Breast epithelium (tissue), 4 donors: Measurements from ENCODE around the gene NNT. TPM values are rescaled to one million over a fixed set of nuclear protein-coding genes. Genes with fewer than 3 reads are reported as not detected.
"Not testable (repeated sequence)": the region's sequence is repeated elsewhere in the genome, so short reads cannot be mapped to it uniquely, and the experiment has no call there.

ENCODE experiments used
- DNase-seq, 2 donors: peaks; one replicate each; pipeline ENCODE4 v3.0.0-alpha.2; 2019; ENCODE audit warnings: low spot score in 2 of 2
- H3K27ac ChIP-seq, 2 donors: fragments of 200-600 bp; sonication (generic) in 1 of 2; one replicate each; pipeline ENCODE4 v1.5.1; 2016 to 2019; ENCODE audit warnings: mild to moderate bottlenecking in 1 of 2
- H3K27me3 ChIP-seq, 2 donors: fragments of 200-600 bp; sonication (generic) in 1 of 2; one replicate each; pipeline versions ENCODE4 v1.5.1 to v1.6.0; 2017 to 2019; ENCODE audit warnings: control low read depth in 1 of 2, mild to moderate bottlenecking in 1 of 2
- H3K36me3 ChIP-seq: fragments of 200-600 bp; one replicate; pipeline ENCODE4 v1.5.1; 2019
- H3K4me1 ChIP-seq, 2 donors: fragments of 200-600 bp; sonication (generic); one replicate each; pipeline ENCODE4 v1.5.1; 2016 to 2019; ENCODE audit warnings: control low read depth in 1 of 2
- H3K4me3 ChIP-seq, 3 donors: fragments of 200-600 bp; sonication (generic); 1 replicate in 2 of 3; 2 replicates in 1 of 3; pipeline ENCODE4 v1.5.1; 2016 to 2019; ENCODE audit warnings: mild to moderate bottlenecking in 3 of 3, moderate library complexity in 2 of 3
- H3K9me3 ChIP-seq, 2 donors: fragments of 200-600 bp; sonication (generic) in 1 of 2; one replicate each; pipeline ENCODE4 v1.5.1; 2016 to 2019; ENCODE audit warnings: control low read depth in 1 of 2
- CTCF ChIP-seq, 3 donors: fragments of 450-650 bp; IDR thresholded peaks; one replicate each; pipeline ENCODE4 v1.5.1; 2016 to 2017; ENCODE audit warnings: antibody characterized with exemption in 3 of 3, mild to moderate bottlenecking in 3 of 3, moderate library complexity in 3 of 3
- POLR2A ChIP-seq: fragments of 450-650 bp; IDR thresholded peaks from one replicate; pipeline ENCODE4 v1.6.1; 2016; ENCODE audit warnings: antibody characterized with exemption, mild to moderate bottlenecking, moderate library complexity
- POLR2AphosphoS5 ChIP-seq, 3 donors: sonication (generic); formaldehyde crosslinking; IDR thresholded peaks; one replicate each; pipeline ENCODE4 v1.6.1; 2017; ENCODE audit warnings: antibody characterized with exemption in 3 of 3
- intact Hi-C: fragments of 100-400 bp; cut with DNase I; formaldehyde crosslinking; loops from one replicate; pipeline ENCODE4 v1.15.1; 2023; ENCODE audit warnings: low total_unique reads
- total RNA-seq, 3 donors: library from RNA; depleted of rRNA; stranded (reverse); fragments of >200 nt; gene quantifications; one replicate each; pipeline ENCODE4 v1.1.0, GENCODE V29; 2016

Gene NNT
- total RNA-seq, 3 donors from 2014 or later = 30.2 to 137 (median 39.2) TPM

- no peak for TF ChIP-seq POLR2A
- TF ChIP-seq POLR2AphosphoS5 (IDR thresholded peaks at IDR 0.05) = no peak
- no peak for TF ChIP-seq CTCF (IDR thresholded peaks at IDR 0.05)
- H3K36me3 ChIP-seq = no peaks in the 10 kb centered on the region
- DNase-seq = no peak
- no peaks in the 10 kb centered on the region for H3K4me1 ChIP-seq
- H3K27me3 ChIP-seq = no peaks in the 10 kb centered on the region
- H3K4me3 ChIP-seq = no peak overlapping the region
- intact Hi-C loops = no loop called here
- no peaks in the 10 kb centered on the region for H3K9me3 ChIP-seq
- H3K27ac ChIP-seq = no peak overlapping the region
Measured at GRCh38 chr5:43728581-43728980, 125.6 kb downstream of the NNT start.

GRCh38 chr5:43729846-43730478 lies 127.0 kb downstream of the NNT start:
- no peaks in the 10 kb centered on the region for H3K4me1 ChIP-seq
- no peaks in the 10 kb centered on the region for H3K9me3 ChIP-seq
- no peaks in the 10 kb centered on the region for H3K36me3 ChIP-seq
- no peak overlapping the region for H3K4me3 ChIP-seq
- DNase-seq = no peak
- no peaks in the 10 kb centered on the region for H3K27me3 ChIP-seq
- no peak overlapping the region for H3K27ac ChIP-seq
- intact Hi-C loops = no loop called here
- TF ChIP-seq CTCF (IDR thresholded peaks at IDR 0.05) (peak; percentile 24 to 60 (median 51)), POLR2A (no peak)

- TF ChIP-seq CTCF (IDR thresholded peaks at IDR 0.05) = no peak
- TF ChIP-seq POLR2A = no peak
- no peak for TF ChIP-seq POLR2AphosphoS5 (IDR thresholded peaks at IDR 0.05)
- Histone ChIP-seq H3K4me1 (no peaks in the 10 kb centered on the region), H3K27ac (no peak overlapping the region), H3K27me3 (no peaks in the 10 kb centered on the region), H3K9me3 (no peaks in the 10 kb centered on the region), H3K36me3 (no peaks in the 10 kb centered on the region), H3K4me3 (no peak overlapping the region)
- intact Hi-C loops = no loop called here
- DNase-seq = no peak
Measured at GRCh38 chr5:43730832-43731342, 127.9 kb downstream of the NNT start.

- no peaks in the 10 kb centered on the region for H3K4me1 ChIP-seq
- no peak overlapping the region for H3K4me3 ChIP-seq
- TF ChIP-seq POLR2AphosphoS5 (IDR thresholded peaks at IDR 0.05) (no peak), POLR2A (no peak)
- no peaks in the 10 kb centered on the region for H3K27me3 ChIP-seq
- intact Hi-C loops = no loop called here
- H3K9me3 ChIP-seq = no peaks in the 10 kb centered on the region
- H3K36me3 ChIP-seq = no peaks in the 10 kb centered on the region
- DNase-seq = no peak
- no peak overlapping the region for H3K27ac ChIP-seq
Measured at GRCh38 chr5:43731573-43731972, 128.6 kb downstream of the NNT start.

- H3K4me1 ChIP-seq, DNase-seq, intact Hi-C loops, H3K27ac ChIP-seq, H3K27me3 ChIP-seq, H3K36me3 ChIP-seq, H3K4me3 ChIP-seq: not testable (repeated sequence)
- peaks cover 0 to 14% of the 10 kb centered on the region in 2 donors for H3K9me3 ChIP-seq
Measured at GRCh38 chr5:43745923-43746548, 143.1 kb downstream of the NNT start.

- Histone ChIP-seq H3K4me1 (no peaks in the 10 kb centered on the region), H3K4me3 (no peak overlapping the region), H3K9me3 (peaks cover 7 to 11% of the 10 kb centered on the region in 2 donors), H3K27me3 (no peaks in the 10 kb centered on the region), H3K27ac (no peak overlapping the region), H3K36me3 (no peaks in the 10 kb centered on the region)
- no peak for DNase-seq
- TF ChIP-seq POLR2A (no peak), CTCF (IDR thresholded peaks at IDR 0.05) (no peak), POLR2AphosphoS5 (IDR thresholded peaks at IDR 0.05) (no peak)
- intact Hi-C loops = no loop called here
Measured at GRCh38 chr5:43750809-43751208, 147.8 kb downstream of the NNT start.
